Psoas muscle (tissue), 8 donors: ENCODE data around the gene PDHX. TPM values are rescaled to one million over a fixed set of nuclear protein-coding genes. Genes with fewer than 3 reads are reported as not detected.

Experiments
- ATAC-seq, 4 donors: fragments of 200-7000 bp; cut with Tn5 transposase; one replicate each; pipeline ENCODE4 v1.9.1; 2020; ENCODE audit warnings: moderate library complexity in 3 of 4, mild to moderate bottlenecking in 2 of 4
- DNase-seq, 2 donors: peaks; one replicate each; pipeline ENCODE4 v3.0.0-alpha.2; 2020
- H3K27ac ChIP-seq: fragments of 200-600 bp; one replicate; pipeline ENCODE4 v1.8.0; 2022
- H3K27me3 ChIP-seq, 3 donors: fragments of 200-600 bp in 1 of 3; one replicate each; pipeline versions ENCODE4 v1.6.1 to v1.8.0; 2013 to 2022; ENCODE audit warnings: low read length in 2 of 3, mild to moderate bottlenecking in 2 of 3, moderate library complexity in 1 of 3; ENCODE audit not compliant: insufficient read depth in 3 of 3
- H3K36me3 ChIP-seq, 2 donors: fragments of 200-600 bp in 1 of 2; one replicate each; pipeline versions ENCODE4 v1.6.1 to v1.8.0; 2013 to 2022; ENCODE audit warnings: low read depth in 1 of 2, mild to moderate bottlenecking in 1 of 2, moderate library complexity in 1 of 2; ENCODE audit not compliant: insufficient read depth in 1 of 2
- H3K4me1 ChIP-seq: fragments of 200-600 bp; one replicate; pipeline ENCODE4 v1.8.0; 2022
- H3K4me3 ChIP-seq: fragments of 200-600 bp; one replicate; pipeline ENCODE4 v1.8.0; 2022; ENCODE audit warnings: mild to moderate bottlenecking
- H3K9me3 ChIP-seq: fragments of 200-600 bp; one replicate; pipeline ENCODE4 v1.8.0; 2022
- CTCF ChIP-seq: fragments of 200-600 bp; IDR thresholded peaks from one replicate; pipeline ENCODE4 v1.8.0; 2022; ENCODE audit warnings: antibody characterized with exemption
- WGBS, 3 donors: extraction: QIAGEN DNeasy Blood & Tissue Kit; methylation state at CpG; one replicate each; pipeline versions ENCODE4 v1.1.6 to v1.1.7; 2013; 5-methylcytosine and 5-hydroxymethylcytosine counted together
- intact Hi-C, 2 donors: fragments of 100-400 bp; cut with DNase I; formaldehyde crosslinking; loops; one replicate each; pipeline versions ENCODE4 v1.11.0 to v1.14.2; 2022
- polyA plus RNA-seq, 3 donors: library from polyadenylated mRNA; stranded (reverse); fragments of 200-250 nt; gene quantifications; one replicate each; pipeline ENCODE4 v1.2.3, GENCODE V29; 2013
- total RNA-seq, 4 donors: library from RNA; stranded (reverse); fragmentation: NEBNext Ultra II Directional in 2 of 4; extraction: Animal tissue kit (Norgen Biotek cat#: 25700) in 2 of 4; gene quantifications; one replicate each; pipeline versions ENCODE4 v1.2.1 to v1.2.4, GENCODE V29; 2021 to 2023
- donor health status: healthy with polysubstance abuse.
- donor health status: DM: no; HTN: no; CAD: no; lungs with moderate emphysema.
- donor health status: Bipolar disorder and iron deficiency.
- donor health status: healthy.
- donor health status: DM: yes; HTN: yes; CAD: no.
- donor health status: DM: no; HTN: no; CAD: no.
- donor health status: DM: no; HTN: no; CAD: no.
- donor health status: DM: yes; HTN: yes; CAD: no.

Gene PDHX
- total and polyA plus RNA-seq, 7 donors, result 64.6 to 189 (median 101) TPM

DNA sequence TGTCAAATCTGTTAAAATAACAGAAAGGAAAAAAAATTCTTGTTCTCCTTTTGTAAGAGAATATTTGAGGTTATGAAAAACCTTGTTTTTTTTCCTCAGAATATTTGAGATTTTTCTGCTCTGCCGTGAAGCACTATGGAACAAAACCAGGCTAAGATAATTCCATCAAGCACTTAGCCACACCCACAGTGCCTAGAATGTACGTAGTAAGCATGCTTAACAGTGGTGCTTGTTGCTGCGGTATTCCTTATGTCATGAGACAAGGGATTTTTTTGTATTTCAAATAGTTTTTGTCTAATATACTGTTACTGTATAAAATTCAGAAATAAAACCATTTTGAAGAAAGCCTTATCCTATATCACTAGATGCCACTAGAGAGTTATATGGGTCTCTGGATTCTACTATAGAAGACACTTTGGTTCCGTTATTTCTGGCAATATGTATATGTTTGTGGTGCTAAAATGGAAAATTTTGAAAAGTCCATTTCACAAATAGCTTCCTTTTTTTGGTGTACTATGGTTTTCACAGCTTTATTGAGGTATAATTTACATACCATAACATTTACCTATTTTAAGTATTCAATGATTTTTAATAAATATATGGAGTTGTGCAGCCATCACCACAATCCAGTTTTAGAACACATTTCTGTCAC is 23.7 kb downstream of the PDHX start:
- no peak for TF ChIP-seq CTCF
- Histone ChIP-seq H3K36me3 (no peaks in the 10 kb centered on the region), H3K27ac (no peak overlapping the region), H3K9me3 (peaks cover 8% of the 10 kb centered on the region), H3K27me3 (no peaks in the 10 kb centered on the region), H3K4me3 (no peak overlapping the region), H3K4me1 (peaks cover 9% of the 10 kb centered on the region)
- no peak for DNase-seq
- ATAC-seq, result no peak
- 62 to 67% (median 66%) methylated on average over 4 of the region's 4 CpGs for WGBS, 3 donors
- intact Hi-C loops, result loop anchor here in 1 of 2 donors (5.0 kb wide), 1 partner anchor 1757 kb away; no protein-coding TSS in a partner anchor

DNA sequence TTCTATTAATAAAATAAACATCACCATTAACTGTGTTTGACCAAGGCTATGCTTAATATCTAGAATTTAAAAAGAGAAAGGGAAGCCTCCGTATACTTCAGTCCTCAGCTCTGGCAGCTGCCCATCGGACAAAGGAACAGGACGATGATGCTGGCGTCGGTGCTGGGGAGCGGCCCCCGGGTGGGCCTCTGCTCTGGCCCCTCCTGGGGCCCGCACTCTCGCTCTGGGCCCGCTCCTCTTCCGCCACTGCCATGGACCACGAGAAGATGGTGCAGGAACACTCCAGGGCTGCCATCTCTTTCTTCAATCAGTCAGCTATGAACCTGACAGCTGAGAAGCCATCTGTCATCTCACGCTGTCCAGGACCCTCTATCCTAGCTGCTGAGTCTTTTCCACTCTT is 25.3 kb downstream of the PDHX start:
- intact Hi-C loops, result loop anchor here in 1 of 2 donors (5.0 kb wide), 1 partner anchor 1756 kb away; no protein-coding TSS in a partner anchor
- Histone ChIP-seq H3K36me3 (no peaks in the 10 kb centered on the region), H3K27me3 (no peaks in the 10 kb centered on the region), H3K27ac (no peak overlapping the region), H3K4me1 (peaks cover 9% of the 10 kb centered on the region), H3K9me3 (peaks cover 8% of the 10 kb centered on the region), H3K4me3 (no peak overlapping the region)
- no peak for DNase-seq
- no peak for TF ChIP-seq CTCF
- 94 to 97% (median 96%) methylated on average over 13 of the region's 13 CpGs for WGBS, 3 donors
- no peak for ATAC-seq

GRCh38 chr11:34944692-34945091 is 28.3 kb downstream of the PDHX start:
- DNase-seq (no peak), ATAC-seq (no peak)
- peaks cover 0 to 6% of the 10 kb centered on the region in 2 donors for H3K36me3 ChIP-seq
- H3K27ac ChIP-seq, result no peak overlapping the region
- H3K27me3 ChIP-seq, result no peaks in the 10 kb centered on the region
- WGBS, 3 donors, result 98 to 100% (median 100%) methylated on average over 1 of the region's 1 CpG
- H3K4me3 ChIP-seq, result no peak overlapping the region
- TF ChIP-seq CTCF, result no peak
- peaks cover 5% of the 10 kb centered on the region for H3K4me1 ChIP-seq
- H3K9me3 ChIP-seq, result peaks cover 8% of the 10 kb centered on the region
- intact Hi-C loops, result loop anchor here (5.0 kb wide), 2 partner anchors 53 to 1753 kb away; no protein-coding TSS in a partner anchor

- peaks cover 0 to 6% of the 10 kb centered on the region in 2 donors for H3K36me3 ChIP-seq
- peaks cover 8% of the 10 kb centered on the region for H3K9me3 ChIP-seq
- H3K27ac ChIP-seq, result no peak overlapping the region
- H3K4me3 ChIP-seq, result no peak overlapping the region
- no peak for ATAC-seq
- no peak for DNase-seq
- intact Hi-C loops, result loop anchor here in 1 of 2 donors (5.0 kb wide), 1 partner anchor 49 kb away; no protein-coding TSS in a partner anchor
- no peaks in the 10 kb centered on the region for H3K4me1 ChIP-seq
- H3K27me3 ChIP-seq, result no peaks in the 10 kb centered on the region
- no peak for TF ChIP-seq CTCF
Observed at GRCh38 chr11:34948696-34949095, 32.3 kb downstream of the PDHX start.

DNA sequence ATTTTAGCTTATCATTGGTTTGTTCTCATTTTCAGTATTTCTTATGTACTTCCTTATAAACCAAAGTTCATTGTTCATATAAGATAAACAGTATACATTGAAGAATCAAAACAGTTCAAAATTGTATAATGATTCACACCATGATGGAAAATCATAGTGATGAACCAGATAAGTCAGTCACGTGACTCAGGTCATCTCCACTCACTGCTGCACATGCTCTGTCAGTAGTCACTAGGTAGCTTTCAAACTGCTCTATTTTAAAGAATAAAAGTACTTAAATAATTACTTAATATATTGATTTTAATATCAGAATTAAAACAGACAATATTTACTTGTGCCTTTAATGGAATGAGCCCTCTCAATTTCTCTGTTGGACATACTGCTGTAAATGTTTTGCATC is 37.5 kb downstream of the PDHX start:
- Histone ChIP-seq H3K27me3 (no peaks in the 10 kb centered on the region), H3K36me3 (peaks cover 0 to 11% of the 10 kb centered on the region in 2 donors), H3K4me3 (no peak overlapping the region), H3K27ac (no peak overlapping the region), H3K9me3 (no peaks in the 10 kb centered on the region), H3K4me1 (peaks cover 5% of the 10 kb centered on the region)
- ATAC-seq, result no peak
- 86 to 100% (median 88%) methylated on average over 1 of the region's 1 CpG for WGBS, 3 donors
- TF ChIP-seq CTCF, result no peak
- intact Hi-C loops, result no loop called here
- DNase-seq, result no peak
